HS-27A (cell line): ENCODE data around the gene A2M.

Source experiments
- DNase-seq: peaks from one replicate; pipeline ENCODE4 v3.0.0-alpha.2; 2012; ENCODE audit warnings: low read depth, missing footprints

Gene A2M

DNA sequence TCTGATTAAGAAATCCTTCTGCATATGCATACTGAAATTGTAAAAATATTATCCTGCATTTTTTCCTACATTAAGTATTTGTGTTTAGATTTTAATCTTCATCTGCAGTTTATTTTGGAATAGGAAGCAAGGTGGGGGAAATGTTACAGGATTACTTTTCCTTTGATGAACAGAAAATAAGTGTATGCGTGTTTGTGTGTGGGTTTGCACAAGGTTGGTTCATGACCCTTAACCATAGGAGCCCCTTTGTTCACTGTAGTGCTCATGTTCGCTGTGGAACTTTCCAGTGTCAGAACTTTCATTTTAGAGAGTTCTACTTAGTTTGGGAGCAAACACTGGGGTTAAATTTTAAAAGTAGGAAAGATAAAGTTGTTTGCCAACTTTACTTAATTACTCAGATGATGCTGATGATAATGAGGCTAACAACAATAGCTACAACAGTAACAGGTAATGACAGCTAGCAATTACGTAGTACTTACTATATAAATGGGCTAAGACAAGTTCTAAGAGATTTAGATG, 6.4 kb upstream of the A2M start:
- no peak for DNase-seq

DNA sequence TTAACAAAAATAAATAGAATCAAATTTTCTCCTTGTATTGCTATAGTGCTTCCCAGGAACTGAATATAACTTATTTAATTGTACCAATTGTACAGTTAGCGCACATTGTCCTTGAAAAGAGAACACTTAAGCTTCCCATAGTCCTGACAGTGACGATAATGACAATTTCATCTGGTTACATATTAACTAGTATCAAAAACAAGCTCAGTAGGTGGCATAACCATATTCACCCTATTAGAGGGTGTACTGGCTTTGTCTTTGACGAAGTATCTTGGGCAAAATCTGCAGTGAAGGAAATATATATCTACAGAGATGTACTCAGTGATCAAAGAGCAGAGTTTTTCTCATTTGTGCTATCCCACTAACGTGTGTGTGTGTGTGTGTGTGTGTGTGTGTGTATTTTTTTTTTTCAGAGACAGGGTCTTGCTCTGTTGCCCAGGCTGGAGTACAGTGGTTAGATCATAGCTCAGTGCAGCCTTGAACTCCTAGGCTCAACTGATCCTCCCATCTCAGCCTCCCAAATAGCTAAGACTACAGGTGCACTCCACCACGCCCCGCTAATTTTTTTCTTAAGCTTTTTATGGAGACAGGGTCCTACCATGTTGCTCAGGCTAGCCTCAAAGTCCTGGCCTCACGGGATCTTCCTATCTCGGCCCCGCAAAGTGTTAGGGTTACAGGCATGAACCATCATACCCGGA, 4.9 kb upstream of the A2M start:
- DNase-seq: no peak

DNA sequence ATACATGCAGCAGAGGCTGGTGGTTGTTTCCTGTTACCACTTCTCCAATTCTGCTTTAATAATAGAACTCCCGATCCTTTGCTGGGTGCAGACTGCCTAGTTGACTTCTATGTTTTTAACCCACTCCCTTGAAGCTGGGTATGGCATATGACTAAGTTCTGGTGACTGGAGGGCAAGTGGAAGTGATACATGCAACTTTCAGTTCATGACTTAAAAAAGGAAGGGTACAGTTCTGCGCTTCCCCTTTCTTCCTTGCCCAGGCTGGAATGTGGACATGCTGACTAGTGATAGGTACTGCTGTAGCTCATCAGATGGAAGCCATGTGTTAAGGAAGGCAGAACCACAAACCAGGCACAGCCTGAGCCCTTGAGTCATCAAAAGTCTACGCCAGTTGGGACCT, 2.4 kb upstream of the A2M start:
- no peak for DNase-seq

DNA sequence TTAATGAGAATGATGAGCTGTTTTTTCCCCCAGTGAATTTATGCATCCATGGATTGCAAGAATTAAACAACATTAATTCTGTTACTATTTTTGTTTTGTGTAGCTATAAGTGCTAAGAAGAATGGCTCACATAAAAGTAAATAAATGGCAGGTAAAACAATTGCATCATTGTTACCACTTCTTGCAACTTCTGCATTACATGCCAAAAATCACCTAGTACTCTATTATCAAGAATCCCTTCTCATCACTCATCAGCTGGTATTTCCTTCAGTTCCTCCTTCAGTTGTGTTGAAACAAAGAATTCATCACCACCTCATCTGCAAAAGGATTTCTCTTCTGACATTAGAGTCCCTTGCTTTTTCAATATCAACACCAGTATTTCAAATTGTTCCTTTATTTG, 773 bp downstream of the A2M start:
- DNase-seq: no peak

GRCh38 chr12:9113987-9114309, 1.8 kb downstream of the A2M start:
- DNase-seq: no peak

DNA sequence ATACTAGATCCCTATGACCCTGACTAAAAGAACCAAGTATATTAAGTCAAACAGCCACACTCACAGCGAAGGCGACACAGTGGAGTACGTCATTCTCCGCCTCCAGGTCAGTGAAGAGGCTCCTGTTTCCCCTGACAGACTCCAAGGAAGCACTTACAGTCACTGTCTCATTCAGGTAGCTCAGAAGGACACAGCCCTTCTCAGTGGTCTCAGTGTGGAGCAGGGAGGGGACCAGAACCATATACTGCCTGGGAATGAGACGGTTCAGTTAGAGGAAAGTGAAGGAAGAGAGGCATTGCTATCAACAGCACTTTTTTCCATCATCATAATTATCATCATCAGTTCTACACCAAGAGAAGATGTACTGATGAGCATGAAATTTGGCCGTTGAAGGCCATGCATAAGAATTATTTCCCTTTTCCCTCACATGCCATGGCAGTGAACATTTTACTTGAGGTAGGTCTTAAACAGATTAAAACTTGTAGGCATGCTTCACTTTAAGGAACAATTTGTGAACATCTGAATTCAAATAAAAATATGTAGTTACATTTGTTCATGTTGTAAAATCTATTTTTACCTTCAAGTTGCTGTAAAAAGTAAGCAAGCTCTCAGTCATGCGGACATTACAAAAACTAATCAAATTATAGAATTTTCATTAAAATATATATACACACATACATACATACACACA, 2.3 kb downstream of the A2M start:
- no peak for DNase-seq

DNA sequence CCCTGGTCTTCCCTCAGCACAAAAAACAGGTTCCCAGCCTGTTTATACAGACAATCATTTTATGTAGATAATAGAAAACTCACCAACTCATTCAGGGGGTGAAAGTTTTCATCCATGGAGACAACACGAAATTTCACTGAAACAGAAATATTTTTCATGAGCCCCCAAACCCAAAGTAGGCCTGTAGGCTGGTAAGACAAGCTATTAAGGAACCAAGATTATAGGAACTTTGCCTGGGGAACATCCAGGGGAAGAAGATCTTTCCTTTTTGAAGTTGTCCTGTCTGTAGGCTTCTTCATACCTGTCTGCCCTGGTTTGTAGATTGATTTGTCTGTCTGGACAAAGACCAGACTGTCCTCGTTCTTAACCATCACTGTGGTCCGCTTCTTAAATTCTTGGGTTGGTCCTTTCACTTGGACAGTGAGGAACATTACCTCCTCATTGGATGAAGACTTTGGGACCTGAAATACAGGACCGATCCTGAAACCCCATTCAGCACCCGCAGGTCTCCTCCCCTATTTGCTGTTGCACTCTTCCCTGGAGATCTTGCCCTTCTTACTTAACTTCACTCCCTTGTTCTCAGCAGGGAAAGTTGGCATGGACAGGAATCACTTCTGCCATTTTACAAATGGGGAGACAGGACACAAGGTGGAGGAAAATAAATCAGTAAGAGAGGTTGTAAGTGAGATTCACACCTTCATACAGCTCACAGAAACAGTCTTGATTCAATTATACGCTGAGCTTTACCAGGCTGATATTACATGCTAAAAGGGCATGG, 3.5 kb downstream of the A2M start:
- no peak for DNase-seq

DNA sequence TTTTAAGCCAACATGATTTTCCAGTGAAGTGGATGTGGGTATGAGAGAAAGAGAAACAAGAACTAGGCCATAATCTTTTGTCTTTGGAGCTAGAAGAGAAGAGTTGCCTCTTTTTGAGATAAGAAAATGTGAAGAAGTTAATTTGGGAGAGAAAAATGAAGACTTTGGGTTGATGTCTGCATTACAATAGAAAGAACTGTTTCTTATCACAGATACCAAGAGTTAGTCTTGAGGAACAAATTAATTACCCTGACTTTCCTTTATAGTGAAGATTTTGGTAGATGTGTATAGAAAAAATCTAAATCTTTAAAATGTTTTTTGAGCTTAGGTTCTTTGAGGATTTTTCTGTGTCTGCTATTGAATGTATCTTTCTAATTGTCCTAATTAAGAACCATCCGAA, 4.2 kb downstream of the A2M start:
- no peak for DNase-seq

GRCh38 chr12:9109737-9110491, 5.8 kb downstream of the A2M start:
- no peak for DNase-seq

DNA sequence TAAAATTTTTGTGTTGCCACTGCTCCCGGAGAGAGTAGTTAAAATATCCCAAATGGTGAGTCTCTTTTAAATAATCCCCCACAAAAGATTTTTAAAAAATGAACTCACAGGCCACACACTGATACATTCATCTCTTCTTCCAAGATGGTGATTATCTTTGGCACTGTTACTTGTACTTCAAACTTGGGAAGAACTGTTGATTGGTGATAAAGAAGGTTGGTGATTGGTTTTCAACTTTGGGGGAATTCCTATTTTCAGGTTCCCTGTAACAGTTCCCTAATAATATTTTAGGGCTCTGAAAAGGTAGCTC, 6.6 kb downstream of the A2M start:
- DNase-seq: no peak

- no peak for DNase-seq
These were observed 7.1 kb downstream of the A2M start for GRCh38 chr12:9108504-9109212.

DNA sequence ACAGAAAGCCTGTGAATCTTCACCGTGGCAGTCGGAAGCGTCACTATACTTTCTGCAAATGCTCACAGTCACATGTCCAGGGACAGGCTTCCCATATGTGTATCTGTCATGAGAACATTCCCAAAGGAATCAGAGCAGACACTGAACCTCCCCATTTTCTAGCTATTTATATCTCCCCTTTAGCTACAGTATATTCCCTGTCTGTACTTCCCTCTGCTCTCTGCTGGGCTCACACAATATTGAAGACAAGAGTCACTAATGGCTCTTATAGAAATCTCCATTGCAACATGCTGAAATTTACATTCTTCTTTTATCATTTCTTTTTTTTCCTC, 8.2 kb downstream of the A2M start:
- DNase-seq: no peak

- DNase-seq: no peak
These were observed 8.8 kb downstream of the A2M start for GRCh38 chr12:9106610-9107541.

GRCh38 chr12:9106067-9106466, 9.7 kb downstream of the A2M start:
- no peak for DNase-seq

- DNase-seq: no peak
These were observed 10.8 kb downstream of the A2M start for GRCh38 chr12:9104767-9105423.

GRCh38 chr12:9104087-9104486, 11.6 kb downstream of the A2M start:
- DNase-seq: no peak

- no peak for DNase-seq
These were observed 12.5 kb downstream of the A2M start for GRCh38 chr12:9103050-9103849.

DNA sequence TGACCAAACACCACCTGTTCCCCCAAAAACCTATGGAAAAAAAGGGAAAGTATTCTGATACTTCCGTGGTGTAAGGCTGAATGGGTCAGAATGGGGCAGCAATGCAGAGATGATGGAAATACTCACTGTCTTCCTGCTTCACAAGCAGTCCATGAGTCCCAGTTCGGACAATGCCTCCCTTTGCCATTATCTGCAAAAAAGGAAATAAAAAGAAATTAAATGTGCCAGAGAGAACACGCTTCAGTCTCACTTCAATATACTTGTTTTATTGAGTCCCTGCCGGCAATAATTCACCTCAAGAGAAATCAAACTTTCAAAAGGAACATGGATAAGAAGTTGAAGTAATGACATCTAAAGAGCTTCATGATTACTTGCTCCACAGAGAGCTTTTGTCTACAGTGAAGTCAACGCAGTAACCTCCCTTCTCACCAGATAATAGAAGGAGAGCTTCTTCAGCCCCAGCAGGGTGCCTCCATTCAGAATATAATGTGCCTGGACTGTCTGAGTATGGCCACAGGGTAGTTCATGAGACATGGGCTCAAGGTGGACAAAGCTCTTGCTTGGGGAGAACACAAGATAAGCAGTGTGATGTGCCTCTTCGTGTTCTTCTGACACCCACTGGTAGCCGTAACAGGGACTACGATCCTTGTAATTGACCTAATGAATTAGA, 14.6 kb downstream of the A2M start:
- no peak for DNase-seq
